ENCODE data around the gene VRK1.

DNA sequence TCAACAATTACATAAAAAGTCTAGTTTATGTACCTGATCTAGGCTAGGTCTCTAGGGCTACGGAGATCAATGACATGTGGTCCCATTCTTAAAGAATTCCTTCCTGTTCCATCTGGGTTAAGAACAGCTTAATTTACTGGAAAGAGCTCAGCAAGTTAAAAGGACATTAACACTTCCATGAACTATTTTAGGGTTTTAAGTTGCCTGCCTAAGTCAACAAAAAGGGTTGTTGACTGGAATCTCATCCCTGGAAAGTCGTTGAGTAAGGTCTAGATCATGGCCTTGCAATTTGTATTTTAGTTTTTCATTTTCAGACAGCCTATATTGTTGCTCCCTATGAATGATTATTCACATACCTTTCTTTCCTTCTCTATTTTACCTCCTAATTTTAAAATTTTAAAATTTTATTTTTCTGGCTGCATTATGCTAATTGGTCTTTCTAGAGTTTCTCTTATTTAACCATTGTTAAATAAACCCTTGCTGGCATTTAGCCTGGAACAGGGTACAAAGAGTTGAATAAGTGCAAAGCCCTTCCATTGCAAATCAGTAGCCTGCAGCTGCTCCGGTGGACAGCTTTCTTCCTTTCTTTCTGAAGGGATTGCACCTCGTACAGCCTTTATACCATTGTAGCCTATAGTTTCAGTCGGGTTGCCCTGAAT, 66.3 kb downstream of the VRK1 start:
- TF ChIP-seq, protein P1, sequence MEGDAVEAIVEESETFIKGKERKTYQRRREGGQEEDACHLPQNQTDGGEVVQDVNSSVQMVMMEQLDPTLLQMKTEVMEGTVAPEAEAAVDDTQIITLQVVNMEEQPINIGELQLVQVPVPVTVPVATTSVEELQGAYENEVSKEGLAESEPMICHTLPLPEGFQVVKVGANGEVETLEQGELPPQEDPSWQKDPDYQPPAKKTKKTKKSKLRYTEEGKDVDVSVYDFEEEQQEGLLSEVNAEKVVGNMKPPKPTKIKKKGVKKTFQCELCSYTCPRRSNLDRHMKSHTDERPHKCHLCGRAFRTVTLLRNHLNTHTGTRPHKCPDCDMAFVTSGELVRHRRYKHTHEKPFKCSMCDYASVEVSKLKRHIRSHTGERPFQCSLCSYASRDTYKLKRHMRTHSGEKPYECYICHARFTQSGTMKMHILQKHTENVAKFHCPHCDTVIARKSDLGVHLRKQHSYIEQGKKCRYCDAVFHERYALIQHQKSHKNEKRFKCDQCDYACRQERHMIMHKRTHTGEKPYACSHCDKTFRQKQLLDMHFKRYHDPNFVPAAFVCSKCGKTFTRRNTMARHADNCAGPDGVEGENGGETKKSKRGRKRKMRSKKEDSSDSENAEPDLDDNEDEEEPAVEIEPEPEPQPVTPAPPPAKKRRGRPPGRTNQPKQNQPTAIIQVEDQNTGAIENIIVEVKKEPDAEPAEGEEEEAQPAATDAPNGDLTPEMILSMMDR (conservative IDR thresholded peaks at IDR 0.05; ENCODE audit: low read depth, low read length): no peak
- TF ChIP-seq POLR2A (IDR thresholded peaks at IDR 0.05; ENCODE audit: low read depth, low read length) (no peak), CEBPB (IDR thresholded peaks at IDR 0.05; ENCODE audit: low read depth, low read length) (no peak), RAD21 (IDR thresholded peaks at IDR 0.05; ENCODE audit: low read length) (no peak), SMC3 (IDR thresholded peaks at IDR 0.05; ENCODE audit: low read depth, low read length) (no peak)
